GM18867 (cell line): Measurements from ENCODE around the gene RNF144A.
"Not testable (repeated sequence)": the region's sequence is repeated elsewhere in the genome, so short reads cannot be mapped to it uniquely, and the experiment has no call there.

ENCODE experiments used
- ATAC-seq: cut with Tn5 transposase; IDR thresholded peaks from one replicate; pipeline ENCODE4 v1.9.1; 2021; ENCODE audit warnings: mild to moderate bottlenecking, moderate library complexity; ENCODE audit not compliant: unreplicated experiment

RNF144A gene

GRCh38 chr2:6917071-6917760, at the start of gene RNF144A:
RNF144A (plus strand) TSS chr2:6917412; CDS start chr2:6996927, 79,515 bp downstream.
- ATAC-seq, result peak; percentile 93

- peak; percentile 78 for ATAC-seq
Observed at GRCh38 chr2:6872394-6872793, 44.8 kb upstream of the RNF144A start.

GRCh38 chr2:6874032-6874431, 43.2 kb upstream of the RNF144A start:
- ATAC-seq, result no peak

GRCh38 chr2:6876309-6876708, 40.9 kb upstream of the RNF144A start:
- ATAC-seq, result no peak

GRCh38 chr2:6877402-6878304, 39.6 kb upstream of the RNF144A start, which contains the start of gene RSAD2:
RSAD2 (plus strand) TSS chr2:6877777; CDS start chr2:6877801, 24 bp downstream.
- peak; percentile 91 for ATAC-seq

- ATAC-seq, result no peak
Observed at GRCh38 chr2:6878549-6878948, 38.7 kb upstream of the RNF144A start.

GRCh38 chr2:6879011-6879410, 38.2 kb upstream of the RNF144A start:
- ATAC-seq, result no peak

- no peak for ATAC-seq
Observed at GRCh38 chr2:6880200-6880733, 36.9 kb upstream of the RNF144A start.

- ATAC-seq, result no peak
Observed at GRCh38 chr2:6881046-6881445, 36.2 kb upstream of the RNF144A start.

- no peak for ATAC-seq
Observed at GRCh38 chr2:6881516-6881915, 35.7 kb upstream of the RNF144A start.

GRCh38 chr2:6883448-6884122, 33.6 kb upstream of the RNF144A start:
- ATAC-seq, result no peak

- ATAC-seq, result no peak
Observed at GRCh38 chr2:6885551-6885950, 31.7 kb upstream of the RNF144A start.

- no peak for ATAC-seq
Observed at GRCh38 chr2:6885968-6886367, 31.2 kb upstream of the RNF144A start.

GRCh38 chr2:6887751-6888192, 29.4 kb upstream of the RNF144A start:
- no peak for ATAC-seq

- no peak for ATAC-seq
Observed at GRCh38 chr2:6888724-6889123, 28.5 kb upstream of the RNF144A start.

- ATAC-seq, result no peak
Observed at GRCh38 chr2:6893876-6894482, 23.2 kb upstream of the RNF144A start.

- no peak for ATAC-seq
Observed at GRCh38 chr2:6896930-6897759, 20.1 kb upstream of the RNF144A start.

GRCh38 chr2:6902581-6902980, 14.6 kb upstream of the RNF144A start:
- ATAC-seq, result not testable (repeated sequence)

- no peak for ATAC-seq
Observed at GRCh38 chr2:6905668-6906067, 11.5 kb upstream of the RNF144A start.
